ENCODE results near the gene RANBP3.
"Not testable (repeated sequence)": the region's sequence is repeated elsewhere in the genome, so short reads cannot be mapped to it uniquely, and the experiment has no call there.

Gene RANBP3

GRCh38 chr19:5891938-5892771 lies 85.8 kb downstream of the RANBP3 start:
- DNase-seq (ENCODE audit: extremely low read depth in 1 of 2, low read depth in 1 of 2), result no peak

- no peak for DNase-seq (ENCODE audit: extremely low read depth in 1 of 2, low read depth in 1 of 2)
Measured at GRCh38 chr19:5891572-5891937, 86.4 kb downstream of the RANBP3 start.

DNA sequence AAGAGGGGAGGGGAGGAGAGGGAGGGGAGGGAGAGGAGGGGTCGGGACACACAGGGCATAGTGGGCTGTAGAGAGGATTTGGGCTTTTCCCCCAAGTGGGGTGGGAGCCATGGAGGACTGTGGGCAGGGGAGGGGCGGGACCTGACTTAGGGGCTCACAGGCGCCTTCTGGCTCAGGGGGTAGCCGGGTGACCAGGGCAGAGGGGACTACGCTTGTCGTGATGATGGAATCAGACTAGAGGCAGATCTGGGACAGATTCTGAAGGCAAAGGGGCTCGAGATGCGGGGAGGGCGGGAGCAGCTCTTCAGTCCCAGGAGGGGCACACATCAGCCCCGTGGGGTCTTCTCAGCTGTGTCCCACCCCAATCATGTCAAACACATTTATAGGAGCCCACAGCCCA lies 87.8 kb downstream of the RANBP3 start:
- no peak for DNase-seq (ENCODE audit: extremely low read depth in 1 of 2, low read depth in 1 of 2)

GRCh38 chr19:5889288-5889971 lies 88.5 kb downstream of the RANBP3 start:
- DNase-seq (ENCODE audit: extremely low read depth in 1 of 2, low read depth in 1 of 2), result no peak

GRCh38 chr19:5884065-5884811 lies 93.7 kb downstream of the RANBP3 start:
- not testable (repeated sequence) for DNase-seq (ENCODE audit: extremely low read depth in 1 of 2, low read depth in 1 of 2)

- DNase-seq (ENCODE audit: extremely low read depth in 1 of 2, low read depth in 1 of 2), result not testable (repeated sequence)
Measured at GRCh38 chr19:5883157-5883873, 94.6 kb downstream of the RANBP3 start.

DNA sequence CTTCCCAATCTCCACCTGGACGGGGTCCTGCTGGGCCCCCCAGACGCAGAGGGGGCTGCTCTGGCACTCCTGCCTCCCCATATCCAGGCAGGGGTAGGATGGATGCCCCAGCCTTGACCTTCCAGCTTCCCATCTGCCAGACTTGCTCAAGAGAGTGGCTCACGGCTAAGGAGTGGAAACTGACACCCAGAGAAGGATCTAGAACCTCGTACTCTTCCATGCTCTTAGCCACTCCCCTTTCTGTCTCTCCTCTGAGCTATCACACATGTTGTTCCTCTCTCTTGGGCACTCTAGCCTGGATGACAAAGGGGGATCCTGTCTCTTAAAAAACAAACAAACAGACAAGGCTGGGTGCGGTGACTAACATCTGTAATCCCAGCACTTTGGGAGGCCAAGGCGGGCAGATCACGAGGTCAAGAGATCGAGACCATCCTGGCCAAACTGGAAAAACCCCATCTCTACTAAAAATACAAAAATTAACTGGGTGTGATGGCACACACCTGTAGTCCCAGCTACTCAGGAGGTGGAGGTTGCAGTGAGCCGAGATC lies 95.4 kb downstream of the RANBP3 start:
- DNase-seq (ENCODE audit: extremely low read depth in 1 of 2, low read depth in 1 of 2), result no peak

DNA sequence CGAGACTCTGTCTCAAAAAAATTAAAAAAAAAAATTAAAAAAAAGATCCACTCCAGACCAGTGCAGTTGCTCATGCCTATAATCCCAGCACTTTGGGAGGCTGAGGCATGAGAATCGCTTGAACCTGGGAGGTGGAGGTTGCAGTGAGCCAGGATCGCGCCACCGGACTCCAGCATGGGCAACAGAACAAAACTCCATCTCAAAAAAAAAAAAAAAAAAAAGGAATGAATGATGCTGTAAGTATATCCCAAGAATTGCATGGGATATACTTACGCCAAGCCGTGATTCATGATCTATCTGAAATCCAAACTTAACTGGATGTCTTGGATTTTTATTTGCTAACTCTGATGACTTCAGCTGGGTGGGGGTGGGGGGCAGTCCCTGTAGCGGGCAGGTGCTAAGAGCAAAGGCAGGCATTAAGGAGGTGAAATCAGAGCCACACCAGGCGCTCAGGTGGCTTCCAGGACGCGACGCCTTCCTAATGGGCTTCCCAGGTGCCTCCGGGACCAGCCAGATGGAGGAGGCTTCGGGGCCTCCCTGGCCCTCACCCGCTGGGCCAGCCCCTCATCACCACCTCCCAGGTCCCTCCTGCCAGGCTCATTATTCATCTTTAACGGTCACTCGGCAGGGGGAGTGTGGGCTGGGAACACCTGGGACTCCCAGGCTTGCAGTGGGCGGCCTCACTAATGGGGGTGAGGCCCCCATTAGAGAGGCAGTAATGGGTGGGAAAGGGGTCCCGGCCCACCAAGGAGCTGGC lies 96.2 kb downstream of the RANBP3 start:
- DNase-seq (ENCODE audit: extremely low read depth in 1 of 2, low read depth in 1 of 2), result no peak

DNA sequence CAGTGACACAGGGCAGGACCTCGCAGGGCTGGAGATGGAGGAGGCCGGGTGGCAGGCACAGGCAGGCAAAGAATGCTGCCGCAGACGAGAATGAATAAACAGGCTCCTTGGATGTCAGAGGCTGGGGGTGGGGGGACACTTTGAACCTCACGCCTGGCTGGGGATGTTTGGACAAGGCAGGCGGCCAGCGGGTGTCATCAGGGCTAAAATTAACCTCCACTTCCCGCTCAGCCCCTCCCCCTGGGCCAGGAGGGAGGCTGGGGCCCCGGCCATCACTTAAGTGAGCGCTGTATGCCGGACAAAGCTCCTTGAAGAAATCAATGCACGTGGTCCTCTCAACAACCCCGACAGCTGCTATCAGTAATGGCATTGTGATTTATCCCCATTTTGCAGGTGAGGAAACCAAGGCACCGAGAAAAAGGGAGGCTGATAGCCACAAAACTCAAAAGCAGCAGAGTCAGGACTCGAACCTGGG lies 97.3 kb downstream of the RANBP3 start:
- no peak for DNase-seq (ENCODE audit: extremely low read depth in 1 of 2, low read depth in 1 of 2)

DNA sequence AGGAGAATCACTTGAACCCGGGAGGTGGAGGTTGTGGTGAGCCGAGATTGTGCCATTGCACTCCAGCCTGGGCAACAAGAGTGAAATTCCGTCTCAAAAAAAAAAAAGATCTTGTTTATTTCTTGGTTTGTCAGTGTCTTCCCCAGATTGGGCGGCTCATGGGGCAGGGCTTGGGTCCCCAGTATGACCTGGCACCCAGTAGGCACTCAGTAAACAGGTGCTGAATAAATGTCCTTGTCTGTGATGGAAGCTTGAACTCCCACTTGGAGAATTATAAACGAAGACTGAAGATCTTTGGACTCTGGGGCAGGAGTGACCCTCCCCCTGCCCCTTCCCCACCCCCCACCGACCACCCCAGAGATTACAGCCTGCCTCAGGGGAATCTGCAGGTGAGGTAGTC lies 97.7 kb downstream of the RANBP3 start:
- no peak for DNase-seq (ENCODE audit: extremely low read depth in 1 of 2, low read depth in 1 of 2)

DNA sequence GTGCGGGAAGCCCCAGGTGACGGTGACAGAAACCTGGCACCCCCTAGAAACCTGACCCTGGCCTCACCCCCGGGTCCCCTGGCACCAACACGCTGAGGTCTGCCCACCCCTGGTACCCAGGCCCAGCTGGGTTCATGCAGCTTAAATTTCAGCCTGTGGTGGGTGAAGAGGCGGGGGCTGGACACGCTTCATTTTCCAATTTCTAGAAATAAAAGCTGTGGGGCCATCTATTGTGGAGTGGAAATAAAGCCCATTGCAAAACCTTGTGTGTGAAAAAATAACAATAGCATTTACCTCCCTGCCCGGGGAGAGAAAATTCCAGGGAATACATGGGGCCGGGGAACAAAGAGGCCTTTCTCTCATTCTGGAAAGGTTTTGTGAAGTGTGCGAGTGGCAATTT lies 100.1 kb downstream of the RANBP3 start:
- no peak for DNase-seq (ENCODE audit: extremely low read depth in 1 of 2, low read depth in 1 of 2)

GRCh38 chr19:5877427-5877826 lies 100.5 kb downstream of the RANBP3 start:
- DNase-seq (ENCODE audit: extremely low read depth in 1 of 2, low read depth in 1 of 2), result no peak

GRCh38 chr19:5874496-5874895 lies 103.4 kb downstream of the RANBP3 start:
- DNase-seq (ENCODE audit: extremely low read depth in 1 of 2, low read depth in 1 of 2), result not testable (repeated sequence)

DNA sequence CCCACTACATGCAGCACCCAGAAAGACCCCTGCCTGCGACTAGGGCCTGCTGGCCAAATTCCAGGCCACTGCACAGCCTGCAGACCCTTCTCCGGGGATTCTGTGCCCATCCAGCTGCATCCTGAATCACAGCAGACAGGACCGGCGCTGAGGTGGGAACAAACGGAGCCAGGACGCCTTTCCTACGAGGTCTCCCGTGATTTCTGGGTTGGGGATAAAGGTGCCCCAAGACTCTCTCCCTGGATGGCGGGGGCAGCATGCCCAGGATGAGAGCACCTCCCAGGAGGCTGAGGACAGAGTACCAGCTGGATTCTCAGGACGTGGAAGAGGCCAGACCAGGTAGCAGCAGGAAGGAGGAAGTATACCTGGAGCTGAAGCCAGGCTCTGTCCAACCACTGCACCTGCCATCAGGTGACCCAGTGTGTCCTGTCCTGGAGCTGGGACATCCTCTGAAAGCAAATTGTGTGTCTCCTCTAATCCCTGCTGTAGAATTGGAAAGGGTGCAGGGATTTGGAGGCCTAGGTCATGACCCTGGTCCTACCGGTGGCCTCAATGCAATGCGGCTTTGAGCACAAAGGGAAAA lies 104.2 kb downstream of the RANBP3 start:
- no peak for DNase-seq (ENCODE audit: extremely low read depth in 1 of 2, low read depth in 1 of 2)

DNA sequence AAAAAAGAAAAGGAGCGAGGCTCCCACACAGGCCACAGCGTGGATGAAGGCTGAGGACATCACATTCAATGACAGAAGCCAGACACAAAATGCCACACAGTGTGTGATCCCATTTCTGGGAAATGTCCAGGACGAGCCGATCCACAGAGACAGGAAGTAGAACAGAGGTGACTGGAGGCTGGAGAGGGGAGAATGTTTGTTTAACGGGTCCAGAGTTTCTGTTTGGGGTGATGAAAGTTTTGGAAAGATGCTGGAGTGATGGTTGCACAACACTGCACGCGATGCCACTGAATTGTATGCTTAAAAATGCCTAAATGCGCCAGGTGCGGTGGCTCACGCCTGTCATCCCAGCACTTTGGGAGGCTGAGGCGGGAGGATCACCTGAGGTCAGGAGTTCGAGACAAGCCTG lies 107.0 kb downstream of the RANBP3 start:
- DNase-seq (ENCODE audit: extremely low read depth in 1 of 2, low read depth in 1 of 2), result no peak

- no peak for DNase-seq (ENCODE audit: extremely low read depth in 1 of 2, low read depth in 1 of 2)
Measured at GRCh38 chr19:5867201-5868136, 110.5 kb downstream of the RANBP3 start.
